Effector memory CD4-positive, alpha-beta T cell (primary cell): ENCODE results near the gene CIBAR2.

ENCODE experiments used
- DNase-seq, 3 donors: peaks; one replicate each; pipeline ENCODE4 v3.0.0-alpha.2; 2020
- H3K27ac ChIP-seq: 2 replicates; pipeline ENCODE4 v1.7.0; 2013; ENCODE audit warnings: mild to moderate bottlenecking, low read length, moderate library complexity; ENCODE audit not compliant: insufficient read depth, poor library complexity, severe bottlenecking
- H3K27me3 ChIP-seq: replicated peaks from 2 replicates; pipeline ENCODE4 v1.7.0; 2013; ENCODE audit warnings: mild to moderate bottlenecking, low read length; ENCODE audit not compliant: insufficient read depth, control insufficient read depth, poor library complexity, severe bottlenecking
- H3K36me3 ChIP-seq: 2 replicates; pipeline ENCODE4 v1.7.0; 2013; ENCODE audit warnings: mild to moderate bottlenecking, low read length, moderate library complexity; ENCODE audit not compliant: control insufficient read depth, insufficient read depth
- H3K4me1 ChIP-seq: 2 replicates; pipeline ENCODE4 v1.7.0; 2013; ENCODE audit warnings: low read length, mild to moderate bottlenecking; ENCODE audit not compliant: control insufficient read depth, insufficient read depth, poor library complexity, severe bottlenecking
- H3K4me3 ChIP-seq: 2 replicates; pipeline ENCODE4 v1.7.0; 2013; ENCODE audit warnings: low read length, low read depth, mild to moderate bottlenecking; ENCODE audit not compliant: insufficient read depth, poor library complexity, severe bottlenecking
- H3K9me3 ChIP-seq: 2 replicates; pipeline ENCODE4 v1.7.0; 2013; ENCODE audit warnings: mild to moderate bottlenecking, low read length, moderate library complexity; ENCODE audit not compliant: control insufficient read depth

The CIBAR2 gene

DNA sequence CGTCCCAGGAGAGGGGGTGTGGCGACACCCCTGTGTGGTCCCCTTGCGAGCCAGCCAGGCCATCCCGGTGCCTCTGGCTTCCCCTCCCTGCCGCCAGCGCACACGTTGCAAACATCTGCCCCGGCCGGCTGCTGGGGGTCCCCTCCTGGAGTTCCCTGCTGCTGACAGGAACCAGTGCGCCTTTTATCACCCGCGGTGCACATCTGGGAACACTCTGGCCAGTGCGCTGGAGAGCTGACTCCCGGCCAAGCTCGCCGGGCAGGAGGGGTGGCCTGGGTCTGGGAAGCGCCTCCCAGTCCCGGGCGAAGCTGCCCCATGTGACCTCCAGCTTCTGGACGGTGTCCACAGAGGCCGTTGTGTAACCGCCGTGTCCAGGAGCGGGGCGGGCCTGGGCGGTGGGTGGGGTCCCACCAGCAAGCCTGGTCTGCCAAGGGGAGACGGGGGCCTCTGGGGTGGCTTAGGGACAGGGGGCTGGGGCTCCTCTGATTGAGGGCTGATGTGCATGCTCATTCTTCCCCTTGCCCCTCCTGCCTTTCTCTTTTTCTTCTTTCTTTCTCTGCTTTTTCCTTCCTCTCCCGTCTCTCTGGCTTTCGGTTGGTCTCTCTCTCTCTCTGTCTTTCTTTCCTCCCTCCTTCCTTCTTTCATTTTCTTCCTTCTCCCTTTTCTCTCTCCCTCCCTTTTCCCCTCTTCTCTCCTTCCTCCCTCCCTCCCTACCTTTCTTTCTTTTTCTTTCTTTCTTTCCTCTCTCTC lies 25.2 kb upstream of the CIBAR2 start:
- no peaks in the 10 kb centered on the region for H3K4me1 ChIP-seq
- no peaks in the 10 kb centered on the region for H3K27me3 ChIP-seq
- no peak overlapping the region for H3K4me3 ChIP-seq
- DNase-seq = no peak
- H3K36me3 ChIP-seq = no peaks in the 10 kb centered on the region
- no peaks in the 10 kb centered on the region for H3K9me3 ChIP-seq
- H3K27ac ChIP-seq = no peak overlapping the region

DNA sequence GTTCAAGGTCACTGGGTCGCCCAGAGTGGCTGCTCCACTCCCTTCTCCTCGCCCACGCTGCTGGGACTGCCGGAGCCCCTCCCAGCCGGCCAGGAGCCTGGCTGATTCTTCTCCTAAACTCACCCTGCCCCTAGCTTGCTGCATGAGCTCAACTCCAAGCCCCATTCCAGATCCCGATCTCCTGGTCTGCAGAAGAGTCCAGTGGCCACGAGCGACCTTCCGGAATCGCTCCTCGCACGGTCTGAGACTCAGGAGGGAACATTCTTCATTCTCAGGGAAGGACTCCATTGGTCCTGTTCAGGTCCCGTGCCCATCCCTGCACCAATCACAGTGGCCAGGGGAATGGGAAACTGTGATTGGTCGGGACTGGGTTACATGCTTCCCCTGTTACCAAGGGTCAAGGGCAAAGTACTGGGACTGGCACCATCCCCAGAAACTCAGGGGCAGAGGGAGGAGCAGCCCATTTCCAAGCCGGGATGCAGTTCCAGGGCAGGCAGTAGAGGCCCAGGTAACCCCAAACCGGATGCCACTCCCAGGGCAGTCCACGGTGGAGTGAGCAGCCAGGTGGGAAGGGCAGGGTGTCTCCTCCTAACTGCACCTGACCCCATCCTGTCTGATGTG lies 24.5 kb upstream of the CIBAR2 start:
- H3K4me3 ChIP-seq = no peak overlapping the region
- no peaks in the 10 kb centered on the region for H3K36me3 ChIP-seq
- no peak for DNase-seq
- H3K27ac ChIP-seq = no peak overlapping the region
- no peaks in the 10 kb centered on the region for H3K9me3 ChIP-seq
- H3K27me3 ChIP-seq = no peaks in the 10 kb centered on the region
- no peaks in the 10 kb centered on the region for H3K4me1 ChIP-seq

DNA sequence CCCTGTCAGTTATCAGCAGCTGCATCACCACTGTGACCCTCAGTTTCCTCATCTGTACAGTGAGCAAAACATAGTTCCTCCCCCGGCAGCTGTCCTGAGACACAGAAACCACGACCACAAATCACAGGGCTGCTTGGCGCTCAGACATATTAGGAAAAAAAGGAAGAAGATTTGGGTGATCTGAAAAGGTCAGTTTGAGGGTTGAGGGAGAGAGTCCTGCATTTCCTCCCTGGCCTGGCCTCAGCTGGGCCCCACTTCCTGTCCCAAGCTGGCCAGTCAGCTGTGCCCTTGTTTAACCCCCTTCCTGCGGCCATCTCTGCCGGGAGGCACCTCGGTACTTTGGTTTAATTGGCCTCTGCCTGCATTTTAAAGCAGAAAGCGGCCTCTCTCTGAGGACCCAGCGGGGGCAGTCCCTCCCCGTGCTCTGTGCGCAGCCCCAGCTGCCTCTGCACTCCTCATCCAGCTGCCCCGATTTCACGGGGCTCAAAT lies 24.0 kb upstream of the CIBAR2 start:
- no peaks in the 10 kb centered on the region for H3K27me3 ChIP-seq
- no peak for DNase-seq
- H3K27ac ChIP-seq = no peak overlapping the region
- no peaks in the 10 kb centered on the region for H3K4me1 ChIP-seq
- no peaks in the 10 kb centered on the region for H3K36me3 ChIP-seq
- H3K9me3 ChIP-seq = no peaks in the 10 kb centered on the region
- no peak overlapping the region for H3K4me3 ChIP-seq

DNA sequence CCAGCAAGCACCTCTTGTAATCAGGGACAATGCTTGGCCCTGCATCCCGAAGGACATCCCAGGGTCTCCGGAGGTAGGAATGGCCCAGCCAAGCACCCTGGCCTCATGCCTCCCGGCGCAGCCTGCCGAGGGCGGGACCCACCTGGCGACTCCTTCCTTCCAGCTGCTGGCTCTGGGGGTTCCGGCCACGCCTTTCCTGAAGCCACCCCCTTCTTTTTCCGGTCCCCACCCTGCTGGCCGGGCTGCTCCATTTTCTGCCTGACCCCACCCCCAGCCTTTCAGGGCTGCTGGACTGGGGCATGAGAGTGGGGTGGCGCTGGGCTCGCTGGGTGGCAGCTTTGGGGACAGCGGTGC lies 22.5 kb upstream of the CIBAR2 start:
- H3K4me1 ChIP-seq = no peaks in the 10 kb centered on the region
- H3K4me3 ChIP-seq = no peak overlapping the region
- no peak overlapping the region for H3K27ac ChIP-seq
- no peaks in the 10 kb centered on the region for H3K36me3 ChIP-seq
- no peak for DNase-seq
- H3K27me3 ChIP-seq = no peaks in the 10 kb centered on the region
- H3K9me3 ChIP-seq = no peaks in the 10 kb centered on the region

DNA sequence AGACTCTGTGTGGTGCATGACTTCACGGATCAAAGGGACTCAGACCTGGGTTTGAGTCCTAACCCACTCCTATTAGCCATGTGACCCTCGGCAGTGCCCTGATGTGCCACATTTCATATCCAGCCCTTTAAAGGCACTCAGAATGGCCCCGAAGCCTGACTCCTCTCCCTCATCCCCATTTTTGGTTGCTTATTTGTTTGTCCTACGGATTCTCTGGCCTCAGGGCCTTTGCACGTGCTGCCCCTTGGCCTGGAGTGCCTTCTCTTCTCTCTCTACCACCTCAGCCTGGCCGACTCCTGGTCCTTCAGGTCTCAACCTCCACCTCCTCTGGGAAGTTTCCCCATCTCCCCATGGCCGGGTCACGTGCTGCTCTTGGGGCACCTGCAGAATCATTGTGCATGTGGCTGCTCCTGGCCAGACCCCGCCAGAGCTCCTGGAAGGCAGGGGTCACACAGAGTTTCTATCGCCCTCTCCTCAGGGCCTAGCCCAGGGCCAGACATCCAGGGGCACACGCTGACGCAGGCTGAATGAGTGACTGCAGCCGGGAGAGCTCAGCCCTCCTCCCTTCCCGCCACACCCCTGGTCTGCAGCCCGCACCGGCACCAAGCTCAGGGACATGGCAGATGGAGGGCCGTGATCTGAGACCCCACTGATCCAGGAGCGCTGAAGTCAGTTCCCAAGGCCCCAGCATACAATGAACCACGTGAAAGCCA lies 22.0 kb upstream of the CIBAR2 start:
- Histone ChIP-seq H3K4me3 (no peak overlapping the region), H3K36me3 (no peaks in the 10 kb centered on the region), H3K4me1 (no peaks in the 10 kb centered on the region), H3K27me3 (no peaks in the 10 kb centered on the region), H3K27ac (no peak overlapping the region), H3K9me3 (no peaks in the 10 kb centered on the region)
- DNase-seq = no peak

DNA sequence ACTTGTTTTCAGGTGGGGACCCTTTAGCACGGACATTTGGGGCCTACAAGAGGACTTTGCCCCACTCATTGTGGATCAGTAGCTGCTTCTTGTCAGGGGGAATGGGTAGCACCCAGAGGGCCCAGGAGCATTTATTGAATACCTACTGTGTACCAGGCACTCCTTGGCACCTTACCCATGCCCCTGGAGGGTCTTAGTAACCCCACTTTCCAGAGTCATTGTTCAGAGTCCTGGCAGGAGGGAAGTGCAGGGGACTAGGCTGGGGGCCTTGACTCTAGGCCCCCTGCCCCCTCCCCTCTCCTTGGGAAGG lies 21.0 kb upstream of the CIBAR2 start:
- Histone ChIP-seq H3K4me1 (no peaks in the 10 kb centered on the region), H3K36me3 (no peaks in the 10 kb centered on the region), H3K4me3 (no peak overlapping the region), H3K27ac (no peak overlapping the region), H3K27me3 (no peaks in the 10 kb centered on the region), H3K9me3 (no peaks in the 10 kb centered on the region)
- DNase-seq = no peak

DNA sequence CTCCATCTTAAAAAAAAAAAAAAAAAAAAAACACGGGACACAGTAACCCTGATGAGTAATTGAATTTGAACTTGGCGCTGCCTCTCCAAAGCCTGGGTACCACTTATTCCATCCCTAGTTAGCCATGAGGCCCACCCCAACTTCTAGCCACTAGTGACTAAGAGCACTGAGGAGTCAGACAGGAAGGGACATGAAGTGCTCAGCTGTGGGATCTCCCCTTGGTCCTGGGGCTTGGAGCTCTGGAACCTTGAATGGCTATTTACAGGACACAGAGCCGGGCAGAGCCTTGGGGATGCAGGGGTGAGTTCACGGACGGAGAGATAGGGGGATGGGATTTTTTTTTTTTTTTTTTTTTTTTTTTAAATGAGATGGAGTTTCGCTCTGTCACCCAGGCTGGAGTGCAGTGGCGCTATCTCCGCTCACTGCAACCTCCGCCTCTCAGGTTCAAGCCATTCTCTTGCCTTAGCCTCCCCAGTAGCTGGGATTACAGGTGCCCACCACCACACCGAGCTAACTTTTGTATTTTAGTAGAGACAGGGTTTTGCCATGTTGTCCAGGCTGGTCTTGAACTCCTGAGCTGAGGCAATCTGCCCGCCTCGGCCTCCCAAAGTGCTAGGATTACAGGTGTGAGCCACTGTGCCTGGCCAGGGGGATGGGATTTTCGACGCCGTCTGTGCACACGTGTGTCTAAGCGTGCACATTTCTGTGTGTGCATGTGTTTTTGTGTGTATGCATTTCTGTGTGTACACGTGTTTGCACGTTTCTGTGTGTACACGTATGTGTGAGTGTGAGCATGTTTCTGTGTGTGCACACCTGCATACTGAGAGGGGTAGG lies 20.4 kb upstream of the CIBAR2 start:
- DNase-seq = no peak
- Histone ChIP-seq H3K27ac (no peak overlapping the region), H3K9me3 (no peaks in the 10 kb centered on the region), H3K27me3 (no peaks in the 10 kb centered on the region), H3K36me3 (no peaks in the 10 kb centered on the region), H3K4me3 (no peak overlapping the region), H3K4me1 (no peaks in the 10 kb centered on the region)

DNA sequence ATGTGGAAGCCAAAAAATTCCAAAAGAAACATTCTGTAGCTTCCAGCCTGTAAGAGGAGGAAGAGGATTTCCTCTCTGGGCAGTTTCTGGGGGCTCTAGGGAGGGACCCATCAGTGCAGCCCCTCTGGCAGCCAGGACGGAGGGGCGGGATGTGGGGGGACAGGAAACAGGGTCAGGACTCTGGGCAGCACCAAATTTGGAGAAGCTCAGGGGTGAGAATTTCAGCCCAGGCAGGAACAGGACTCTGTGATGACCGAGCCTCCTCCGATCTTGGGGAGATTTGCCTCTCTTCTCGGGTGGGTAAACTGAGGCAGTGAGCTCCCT lies 18.4 kb upstream of the CIBAR2 start:
- no peak for DNase-seq
- peaks cover 5% of the 10 kb centered on the region for H3K4me1 ChIP-seq
- H3K27ac ChIP-seq = no peak overlapping the region

DNA sequence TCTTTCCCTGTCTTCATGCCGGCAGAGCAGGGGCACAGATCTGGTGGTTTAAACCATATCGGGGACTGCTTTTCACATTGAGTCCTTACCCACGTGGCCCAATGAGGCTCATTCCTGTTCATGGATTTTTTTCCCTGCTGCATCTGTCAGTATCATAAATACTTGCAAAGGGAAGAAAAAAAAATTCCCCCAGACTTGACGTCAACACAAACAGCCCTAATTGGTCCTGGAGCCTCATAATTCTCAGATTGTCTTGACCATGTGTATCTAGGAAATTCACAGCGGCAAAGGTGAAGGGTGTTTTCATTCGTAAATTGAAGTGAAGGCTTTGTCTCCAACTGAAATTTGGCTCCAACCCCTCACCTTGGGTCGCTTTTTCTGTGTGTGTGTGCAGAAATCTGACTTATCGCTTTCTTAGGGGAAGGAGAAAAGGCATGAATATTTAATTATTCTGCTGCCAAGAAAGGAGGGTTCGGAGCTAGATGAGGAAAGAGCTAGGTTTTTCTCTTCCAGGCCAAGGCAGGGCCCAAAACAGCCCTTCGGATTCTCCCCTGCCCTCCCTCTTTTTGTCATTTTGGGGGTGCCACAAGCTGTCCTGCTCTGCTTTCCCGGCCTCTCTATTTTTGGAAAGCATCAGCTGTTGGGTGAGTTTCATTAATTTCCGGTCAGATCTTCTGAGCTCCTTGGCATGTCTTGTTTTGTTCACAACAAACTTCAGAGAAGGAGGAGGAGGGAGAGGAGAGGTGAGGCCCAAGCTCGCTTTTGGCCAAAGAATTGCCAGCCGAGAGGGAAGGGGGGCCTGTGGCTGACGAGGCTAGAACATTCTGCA lies 17.8 kb upstream of the CIBAR2 start:
- Histone ChIP-seq H3K4me3 (no peak overlapping the region), H3K27me3 (no peaks in the 10 kb centered on the region), H3K36me3 (no peaks in the 10 kb centered on the region), H3K4me1 (peaks cover 5% of the 10 kb centered on the region), H3K27ac (no peak overlapping the region), H3K9me3 (no peaks in the 10 kb centered on the region)
- DNase-seq = no peak

More for the DNA sequence above, 18.4 kb upstream of the CIBAR2 start:
- H3K27me3 ChIP-seq = no peaks in the 10 kb centered on the region
- no peaks in the 10 kb centered on the region for H3K36me3 ChIP-seq
- H3K4me3 ChIP-seq = no peak overlapping the region
- H3K9me3 ChIP-seq = no peaks in the 10 kb centered on the region
